GM23338 (cell line): ENCODE results near the gene SLC35F1.

Experiments used
- CREB1 ChIP-seq: fragments of 250-450 bp; sonication (Bioruptor Pico); IDR thresholded peaks from 2 replicates; pipeline ENCODE4 v1.5.0; 2020; ENCODE audit warnings: low read depth, mild to moderate bottlenecking, moderate library complexity
- EZH2 ChIP-seq: fragments of 200-600 bp; sonication (generic); IDR thresholded peaks from one replicate; pipeline ENCODE4 v1.8.0; 2017; ENCODE audit warnings: antibody characterized with exemption, mild to moderate bottlenecking, low read depth; ENCODE audit not compliant: unreplicated experiment
- EZH2phosphoT487 ChIP-seq: fragments of 200-600 bp; sonication (generic); IDR thresholded peaks from one replicate; pipeline ENCODE4 v1.8.1; 2018; ENCODE audit warnings: antibody characterized with exemption; ENCODE audit not compliant: unreplicated experiment
- POLR2AphosphoS5 ChIP-seq: IDR thresholded peaks from 2 replicates; pipeline ENCODE4 v1.6.1; 2016; ENCODE audit warnings: antibody characterized with exemption, low read depth
- STAT1 ChIP-seq: IDR thresholded peaks from one replicate; pipeline ENCODE4 v1.6.1; 2016; ENCODE audit warnings: antibody characterized with exemption; ENCODE audit not compliant: unreplicated experiment
- TF ChIP-seq, protein P1 (sequence below), 2 experiments: fragments of 200-600 bp in 1 of 2; sonication (generic) in 1 of 2; conservative IDR thresholded peaks; 2 replicates each; pipeline versions ENCODE4 v1.5.1 to v1.6.1; 2016 to 2017; ENCODE audit warnings: antibody characterized with exemption in 2 of 2, low read depth in 2 of 2, mild to moderate bottlenecking in 2 of 2, moderate library complexity in 1 of 2
- TF ChIP-seq, protein P2 (sequence below): IDR thresholded peaks from 2 replicates; pipeline ENCODE4 v1.6.1; 2016; ENCODE audit warnings: antibody characterized with exemption

DNA sequence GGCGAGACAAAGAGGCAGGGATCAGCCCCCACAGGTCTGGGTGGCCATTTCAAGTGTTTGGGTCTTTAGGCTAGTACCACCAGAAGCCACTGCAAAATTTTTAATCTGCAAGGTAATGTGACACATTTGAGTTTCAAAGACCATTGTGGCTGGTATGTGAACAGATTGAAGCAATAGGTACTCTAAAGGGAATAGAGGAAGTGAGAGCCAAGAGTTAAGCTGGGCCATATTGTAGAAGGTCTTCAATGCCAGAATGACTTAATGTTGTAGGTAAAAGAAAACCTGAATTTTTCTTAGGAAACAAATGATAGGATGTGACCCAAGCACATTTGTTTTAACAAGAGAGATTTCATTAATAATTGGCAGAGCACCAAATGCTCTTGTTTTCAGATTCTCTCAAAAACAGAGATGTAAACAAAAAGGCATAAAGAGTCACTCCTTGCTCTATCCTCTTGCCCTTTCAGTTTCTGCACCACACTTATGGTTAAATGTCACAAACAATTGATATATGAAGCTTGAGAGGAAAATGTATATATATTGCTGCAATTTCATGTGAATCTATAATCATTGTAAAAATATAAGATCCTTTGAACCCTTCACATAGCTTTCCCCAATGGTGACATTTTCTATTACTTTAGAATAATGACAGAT lies 333.9 kb downstream of the SLC35F1 start:
- TF ChIP-seq, protein P1, sequence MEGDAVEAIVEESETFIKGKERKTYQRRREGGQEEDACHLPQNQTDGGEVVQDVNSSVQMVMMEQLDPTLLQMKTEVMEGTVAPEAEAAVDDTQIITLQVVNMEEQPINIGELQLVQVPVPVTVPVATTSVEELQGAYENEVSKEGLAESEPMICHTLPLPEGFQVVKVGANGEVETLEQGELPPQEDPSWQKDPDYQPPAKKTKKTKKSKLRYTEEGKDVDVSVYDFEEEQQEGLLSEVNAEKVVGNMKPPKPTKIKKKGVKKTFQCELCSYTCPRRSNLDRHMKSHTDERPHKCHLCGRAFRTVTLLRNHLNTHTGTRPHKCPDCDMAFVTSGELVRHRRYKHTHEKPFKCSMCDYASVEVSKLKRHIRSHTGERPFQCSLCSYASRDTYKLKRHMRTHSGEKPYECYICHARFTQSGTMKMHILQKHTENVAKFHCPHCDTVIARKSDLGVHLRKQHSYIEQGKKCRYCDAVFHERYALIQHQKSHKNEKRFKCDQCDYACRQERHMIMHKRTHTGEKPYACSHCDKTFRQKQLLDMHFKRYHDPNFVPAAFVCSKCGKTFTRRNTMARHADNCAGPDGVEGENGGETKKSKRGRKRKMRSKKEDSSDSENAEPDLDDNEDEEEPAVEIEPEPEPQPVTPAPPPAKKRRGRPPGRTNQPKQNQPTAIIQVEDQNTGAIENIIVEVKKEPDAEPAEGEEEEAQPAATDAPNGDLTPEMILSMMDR (conservative IDR thresholded peaks at IDR 0.05; ENCODE audit: low read depth in 2 of 2): no peak
- TF ChIP-seq CREB1 (CRISPR knock-in tag) (no peak), EZH2 (no peak), POLR2AphosphoS5 (no peak), EZH2phosphoT487 (no peak), STAT1 (no peak)
- TF ChIP-seq, protein P2, sequence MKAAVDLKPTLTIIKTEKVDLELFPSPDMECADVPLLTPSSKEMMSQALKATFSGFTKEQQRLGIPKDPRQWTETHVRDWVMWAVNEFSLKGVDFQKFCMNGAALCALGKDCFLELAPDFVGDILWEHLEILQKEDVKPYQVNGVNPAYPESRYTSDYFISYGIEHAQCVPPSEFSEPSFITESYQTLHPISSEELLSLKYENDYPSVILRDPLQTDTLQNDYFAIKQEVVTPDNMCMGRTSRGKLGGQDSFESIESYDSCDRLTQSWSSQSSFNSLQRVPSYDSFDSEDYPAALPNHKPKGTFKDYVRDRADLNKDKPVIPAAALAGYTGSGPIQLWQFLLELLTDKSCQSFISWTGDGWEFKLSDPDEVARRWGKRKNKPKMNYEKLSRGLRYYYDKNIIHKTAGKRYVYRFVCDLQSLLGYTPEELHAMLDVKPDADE: no peak
